Measurements from ENCODE around the gene PRRT1. TPM values are rescaled to one million over a fixed set of nuclear protein-coding genes. Genes with fewer than 3 reads are reported as not detected.
"Not testable (repeated sequence)": the region's sequence is repeated elsewhere in the genome, so short reads cannot be mapped to it uniquely, and the experiment has no call there.

Gene PRRT1
- polyA plus RNA-seq, 1 donor: 1.6 TPM

- no peak for DNase-seq
Observed at GRCh38 chr6:32149092-32149755, 2.5 kb downstream of the PRRT1 start.

GRCh38 chr6:32148289-32149091, 3.2 kb downstream of the PRRT1 start:
- peak; percentile 64 for DNase-seq

- no peak for DNase-seq
Observed at GRCh38 chr6:32147401-32148132, 4.2 kb downstream of the PRRT1 start.

GRCh38 chr6:32146687-32147086, 5.1 kb downstream of the PRRT1 start:
- no peak for DNase-seq

GRCh38 chr6:32146287-32146686, 5.5 kb downstream of the PRRT1 start:
- DNase-seq: no peak

GRCh38 chr6:32144238-32144637, 7.5 kb downstream of the PRRT1 start:
- DNase-seq: not testable (repeated sequence)

GRCh38 chr6:32140420-32141046, 11.2 kb downstream of the PRRT1 start:
- DNase-seq: no peak

- no peak for DNase-seq
Observed at GRCh38 chr6:32139590-32139989, 12.1 kb downstream of the PRRT1 start.

- DNase-seq: no peak
Observed at GRCh38 chr6:32137454-32137853, 14.3 kb downstream of the PRRT1 start.

GRCh38 chr6:32133786-32134185, 18.0 kb downstream of the PRRT1 start:
- DNase-seq: no peak

GRCh38 chr6:32132110-32132509, 19.6 kb downstream of the PRRT1 start:
- DNase-seq: no peak

- no peak for DNase-seq
Observed at GRCh38 chr6:32131439-32131948, 20.2 kb downstream of the PRRT1 start.

- no peak for DNase-seq
Observed at GRCh38 chr6:32129297-32130088, 22.2 kb downstream of the PRRT1 start.

GRCh38 chr6:32128751-32129296, 22.9 kb downstream of the PRRT1 start:
- no peak for DNase-seq

- peak; percentile 99 for DNase-seq
Observed at GRCh38 chr6:32127717-32128592, 23.8 kb downstream of the PRRT1 start, which contains the start of gene ATF6B. ATF6B (minus strand) TSS chr6:32128246; CDS start chr6:32128207, 39 bp downstream.

- DNase-seq: no peak
Observed at GRCh38 chr6:32127409-32127716, 24.4 kb downstream of the PRRT1 start.

GRCh38 chr6:32126880-32127279, 24.9 kb downstream of the PRRT1 start:
- no peak for DNase-seq

- DNase-seq: no peak
Observed at GRCh38 chr6:32123681-32124080, 28.1 kb downstream of the PRRT1 start.

- no peak for DNase-seq
Observed at GRCh38 chr6:32120573-32121059, 31.1 kb downstream of the PRRT1 start.

All from hindlimb muscle (tissue), 1 donor.